ENCODE results near the gene SLCO3A1. TPM values are rescaled to one million over a fixed set of nuclear protein-coding genes. Genes with fewer than 3 reads are reported as not detected.

SLCO3A1 gene
- total RNA-seq, 4 donors from 2014 or later = 4.4 to 66.2 (median 5.1) TPM

GRCh38 chr15:92079647-92080255 lies 226.2 kb downstream of the SLCO3A1 start:
- no peak for DNase-seq
- Histone ChIP-seq H3K36me3 (no peaks in the 10 kb centered on the region), H3K4me1 (peaks cover 0 to 7% (median 0%) of the 10 kb centered on the region in 4 donors), H3K27ac (no peak overlapping the region), H3K4me3 (no peak overlapping the region), H3K9me3 (no peaks in the 10 kb centered on the region), H3K27me3 (no peaks in the 10 kb centered on the region)
- in situ Hi-C loops (cut with MboI; ENCODE audit: low pct_ligation_motif_present in 1 of 4, low pct_unique_long_range_greater_than_20kb in 1 of 4, low sequenced_read_pairs in 3 of 4) (loop anchor here (10.0 to 25.0 kb wide), 6 partner anchors 235 to 785 kb away; no protein-coding TSS in a partner anchor), intact Hi-C loops (cut with DNase I; ENCODE audit: low total_unique reads) (loop anchor here (10.0 kb wide), 1 partner anchor 225 kb away; the partner anchor contains the start of gene SLCO3A1)
- TF ChIP-seq POLR2AphosphoS5 (IDR thresholded peaks at IDR 0.05) (no peak), EP300 (IDR thresholded peaks at IDR 0.05; ENCODE audit: low read depth) (no peak), POLR2A (IDR thresholded peaks at IDR 0.05) (no peak), CTCF (IDR thresholded peaks at IDR 0.05) (no peak)
- WGBS, 2 donors (ENCODE audit: low coverage in 1 of 2) = 96% methylated on average over 10 of the region's 10 CpGs; no CpG with 5 or more reads in 1 of the 2 donors

- Histone ChIP-seq H3K4me3 (no peak overlapping the region), H3K27ac (no peak overlapping the region), H3K27me3 (no peaks in the 10 kb centered on the region), H3K9me3 (no peaks in the 10 kb centered on the region), H3K36me3 (no peaks in the 10 kb centered on the region), H3K4me1 (peaks cover 0 to 7% (median 0%) of the 10 kb centered on the region in 4 donors)
- TF ChIP-seq CTCF (IDR thresholded peaks at IDR 0.05) = peak; percentile 69 to 80 (median 74)
- no peak for TF ChIP-seq POLR2AphosphoS5 (IDR thresholded peaks at IDR 0.05)
- in situ Hi-C loops (cut with MboI; ENCODE audit: low pct_ligation_motif_present in 1 of 4, low pct_unique_long_range_greater_than_20kb in 1 of 4, low sequenced_read_pairs in 3 of 4) (loop anchor here (10.0 to 25.0 kb wide), 6 partner anchors 237 to 787 kb away; no protein-coding TSS in a partner anchor), intact Hi-C loops (cut with DNase I; ENCODE audit: low total_unique reads) (loop anchor here (2.0 kb wide), 1 partner anchor 779 kb away; no protein-coding TSS in a partner anchor)
- peak; percentile 64 for DNase-seq
- WGBS, 2 donors (ENCODE audit: low coverage in 1 of 2) = 21 to 80% methylated on average over 2 to 10 of the region's 10 CpGs
Measured at GRCh38 chr15:92082006-92082843, 228.7 kb downstream of the SLCO3A1 start.

GRCh38 chr15:92083190-92083589 lies 229.7 kb downstream of the SLCO3A1 start:
- in situ Hi-C loops (cut with MboI; ENCODE audit: low pct_ligation_motif_present in 1 of 4, low pct_unique_long_range_greater_than_20kb in 1 of 4, low sequenced_read_pairs in 3 of 4) = loop anchor here (10.0 to 25.0 kb wide), 6 partner anchors 238 to 788 kb away; no protein-coding TSS in a partner anchor
- intact Hi-C loops (cut with DNase I; ENCODE audit: low total_unique reads) = loop anchor here (2.0 kb wide), 1 partner anchor 780 kb away; no protein-coding TSS in a partner anchor
- 65 to 81% methylated on average over 3 to 4 of the region's 4 CpGs for WGBS, 2 donors (ENCODE audit: low coverage in 1 of 2)
- Histone ChIP-seq H3K4me3 (no peak overlapping the region), H3K36me3 (no peaks in the 10 kb centered on the region), H3K27ac (no peak overlapping the region), H3K4me1 (peaks cover 0 to 7% (median 0%) of the 10 kb centered on the region in 4 donors), H3K9me3 (no peaks in the 10 kb centered on the region), H3K27me3 (no peaks in the 10 kb centered on the region)
- TF ChIP-seq POLR2AphosphoS5 (IDR thresholded peaks at IDR 0.05) = no peak
- TF ChIP-seq CTCF (IDR thresholded peaks at IDR 0.05) = no peak
- no peak for TF ChIP-seq POLR2A (IDR thresholded peaks at IDR 0.05)
- no peak for TF ChIP-seq EP300 (IDR thresholded peaks at IDR 0.05; ENCODE audit: low read depth)
- DNase-seq = no peak

- in situ Hi-C loops (cut with MboI; ENCODE audit: low pct_ligation_motif_present in 1 of 4, low pct_unique_long_range_greater_than_20kb in 1 of 4, low sequenced_read_pairs in 3 of 4) = loop anchor here (10.0 to 25.0 kb wide), 6 partner anchors 242 to 792 kb away; no protein-coding TSS in a partner anchor
Measured at GRCh38 chr15:92087211-92087610, 233.7 kb downstream of the SLCO3A1 start.

More at GRCh38 chr15:92087211-92087610, 233.7 kb downstream of the SLCO3A1 start:
- DNase-seq = no peak
- Histone ChIP-seq H3K27ac (no peak overlapping the region), H3K36me3 (no peaks in the 10 kb centered on the region), H3K9me3 (no peaks in the 10 kb centered on the region), H3K4me3 (no peak overlapping the region), H3K4me1 (peaks cover 0 to 2% (median 0%) of the 10 kb centered on the region in 4 donors), H3K27me3 (no peaks in the 10 kb centered on the region)
- no peak for TF ChIP-seq EP300 (IDR thresholded peaks at IDR 0.05; ENCODE audit: low read depth)
- no peak for TF ChIP-seq POLR2A (IDR thresholded peaks at IDR 0.05)
- TF ChIP-seq POLR2AphosphoS5 (IDR thresholded peaks at IDR 0.05) = no peak
- TF ChIP-seq CTCF (IDR thresholded peaks at IDR 0.05) = no peak
- intact Hi-C loops (cut with DNase I; ENCODE audit: low total_unique reads) = no loop called here
- WGBS, 2 donors (ENCODE audit: low coverage in 1 of 2) = 93 to 100% methylated on average over 1 to 2 of the region's 2 CpGs

All from transverse colon (tissue), 4 donors.